AG04449 (cell line): ENCODE data around the gene FAM3C.

Experiments
- CTCF ChIA-PET: fragments of 350-600 bp; formaldehyde crosslinking; extraction: SDS; loops from one replicate; lab custom pipeline; 2021; ENCODE audit warnings: antibody characterized with exemption; lab: Yijun Ruan, JAX
- POLR2A ChIA-PET: fragments of 400-600, 350-600 bp; formaldehyde crosslinking; extraction: SDS; loops from one replicate; lab custom pipeline; 2020; ENCODE audit warnings: antibody characterized with exemption, inconsistent platforms; lab: Yijun Ruan, JAX
- DNase-seq: peaks from one replicate; pipeline ENCODE4 v3.0.0-alpha.2; 2010; ENCODE audit warnings: low read depth, low spot score
- H3K4me3 ChIP-seq: 2 replicates; pipeline ENCODE4 v1.5.1; 2011; ENCODE audit warnings: low read depth, mild to moderate bottlenecking, control low read depth, low read length
- TF ChIP-seq, protein P1 (sequence below): IDR thresholded peaks from one replicate; pipeline ENCODE4 v1.5.1; 2011; ENCODE audit warnings: mild to moderate bottlenecking, moderate library complexity, low read length, control low read depth, inconsistent platforms; ENCODE audit not compliant: insufficient read depth; ENCODE audit errors: missing control alignments

Gene FAM3C

GRCh38 chr7:121395494-121395960, 581 bp downstream of the FAM3C start:
- TF ChIP-seq, protein P1, sequence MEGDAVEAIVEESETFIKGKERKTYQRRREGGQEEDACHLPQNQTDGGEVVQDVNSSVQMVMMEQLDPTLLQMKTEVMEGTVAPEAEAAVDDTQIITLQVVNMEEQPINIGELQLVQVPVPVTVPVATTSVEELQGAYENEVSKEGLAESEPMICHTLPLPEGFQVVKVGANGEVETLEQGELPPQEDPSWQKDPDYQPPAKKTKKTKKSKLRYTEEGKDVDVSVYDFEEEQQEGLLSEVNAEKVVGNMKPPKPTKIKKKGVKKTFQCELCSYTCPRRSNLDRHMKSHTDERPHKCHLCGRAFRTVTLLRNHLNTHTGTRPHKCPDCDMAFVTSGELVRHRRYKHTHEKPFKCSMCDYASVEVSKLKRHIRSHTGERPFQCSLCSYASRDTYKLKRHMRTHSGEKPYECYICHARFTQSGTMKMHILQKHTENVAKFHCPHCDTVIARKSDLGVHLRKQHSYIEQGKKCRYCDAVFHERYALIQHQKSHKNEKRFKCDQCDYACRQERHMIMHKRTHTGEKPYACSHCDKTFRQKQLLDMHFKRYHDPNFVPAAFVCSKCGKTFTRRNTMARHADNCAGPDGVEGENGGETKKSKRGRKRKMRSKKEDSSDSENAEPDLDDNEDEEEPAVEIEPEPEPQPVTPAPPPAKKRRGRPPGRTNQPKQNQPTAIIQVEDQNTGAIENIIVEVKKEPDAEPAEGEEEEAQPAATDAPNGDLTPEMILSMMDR = no peak
- H3K4me3 ChIP-seq = peak overlapping the region; percentile 73
- POLR2A ChIA-PET = interaction anchor here (0.6 to 1.7 kb wide), 7 partner anchors 10 to 442 kb away, joined by 3 to 6 read pairs (median 3); no protein-coding TSS in a partner anchor
- no peak for DNase-seq
- CTCF ChIA-PET = interaction anchor here (0.6 to 5.1 kb wide), 39 partner anchors 10 to 277 kb away, joined by 3 to 96 read pairs (median 5); no protein-coding TSS in a partner anchor

- peak overlapping the region; percentile 73 for H3K4me3 ChIP-seq
- DNase-seq = no peak
- TF ChIP-seq, protein P1 = no peak
- ChIA-PET POLR2A (interaction anchor here (0.9 kb wide), 1 partner anchor 9 kb away, joined by 3 read pairs; no protein-coding TSS in a partner anchor), CTCF (interaction anchor here (1.3 to 5.1 kb wide), 9 partner anchors 9 to 154 kb away, joined by 3 to 96 read pairs (median 35); no protein-coding TSS in a partner anchor)
These were observed 1.4 kb downstream of the FAM3C start for GRCh38 chr7:121394709-121395140.

- H3K4me3 ChIP-seq = no peak overlapping the region
- ChIA-PET POLR2A (no interaction called here), CTCF (no interaction called here)
- TF ChIP-seq, protein P1 = no peak
- no peak for DNase-seq
These were observed 3.1 kb downstream of the FAM3C start for GRCh38 chr7:121393005-121393366.

DNA sequence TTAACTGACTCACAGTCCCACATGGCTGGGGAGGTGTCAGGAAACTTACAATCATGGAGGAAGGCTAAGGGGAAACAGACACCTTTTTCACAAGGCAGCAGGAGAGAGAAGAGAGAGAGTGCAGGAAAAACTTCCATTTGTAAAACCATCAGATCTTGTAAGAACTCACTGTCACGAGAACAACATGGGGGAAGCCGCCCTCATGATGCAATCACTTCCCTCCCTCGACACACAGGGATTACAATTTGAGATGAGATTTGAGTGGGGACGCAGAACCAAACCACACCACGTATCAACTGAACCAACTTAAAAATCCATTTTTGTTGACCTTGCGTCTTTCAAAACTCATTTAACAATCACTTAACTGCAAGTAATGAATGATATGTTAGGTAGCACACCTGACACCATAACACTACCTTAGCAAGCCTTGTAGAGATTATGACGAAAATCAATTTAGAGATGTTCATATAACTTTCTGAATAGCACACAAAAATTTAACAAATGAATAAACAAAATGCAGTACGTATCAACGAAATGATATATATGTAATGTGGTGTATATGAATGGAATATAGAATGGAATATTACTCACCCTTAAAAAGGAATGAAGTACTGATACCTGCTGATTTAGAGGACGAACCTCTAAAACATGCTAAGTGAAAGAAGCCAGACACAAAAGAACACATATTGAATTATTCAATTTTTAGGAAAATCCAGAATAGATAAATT, 3.7 kb downstream of the FAM3C start:
- POLR2A ChIA-PET = no interaction called here
- CTCF ChIA-PET = interaction anchor here (1.6 kb wide), 1 partner anchor 26 kb away, joined by 5 read pairs; no protein-coding TSS in a partner anchor
- H3K4me3 ChIP-seq = no peak overlapping the region
- no peak for DNase-seq
- TF ChIP-seq, protein P1 = no peak

- DNase-seq = no peak
- H3K4me3 ChIP-seq = no peak overlapping the region
- POLR2A ChIA-PET = no interaction called here
- TF ChIP-seq, protein P1 = no peak
- CTCF ChIA-PET = interaction anchor here (1.6 kb wide), 1 partner anchor 25 kb away, joined by 5 read pairs; no protein-coding TSS in a partner anchor
These were observed 4.4 kb downstream of the FAM3C start for GRCh38 chr7:121391686-121392085.

GRCh38 chr7:121390617-121391016, 5.5 kb downstream of the FAM3C start:
- H3K4me3 ChIP-seq = no peak overlapping the region
- DNase-seq = no peak
- TF ChIP-seq, protein P1 = no peak
- POLR2A ChIA-PET = no interaction called here
- CTCF ChIA-PET = interaction anchor here (1.2 to 1.6 kb wide), 2 partner anchors 24 to 58 kb away, joined by 3 to 5 read pairs; no protein-coding TSS in a partner anchor
